GM19043 (cell line): ENCODE data around the gene LRRTM2.
"Not testable (repeated sequence)": the region's sequence is repeated elsewhere in the genome, so short reads cannot be mapped to it uniquely, and the experiment has no call there.

Experiments
- ATAC-seq: cut with Tn5 transposase; IDR thresholded peaks from one replicate; pipeline ENCODE4 v1.9.1; 2021; ENCODE audit warnings: low read depth; ENCODE audit not compliant: unreplicated experiment

LRRTM2 gene

GRCh38 chr5:138874771-138875551 is at the start of gene LRRTM2:
Gene LRRTM2, minus strand, starts transcription at chr5:138875335. Its CDS starts 424 bp downstream, at chr5:138874911.
- ATAC-seq: no peak

GRCh38 chr5:138922494-138922893 is 47.4 kb upstream of the LRRTM2 start:
- no peak for ATAC-seq

GRCh38 chr5:138921362-138921761 is 46.2 kb upstream of the LRRTM2 start:
- ATAC-seq: not testable (repeated sequence)

GRCh38 chr5:138920181-138920580 is 45.0 kb upstream of the LRRTM2 start:
- no peak for ATAC-seq

GRCh38 chr5:138918686-138919085 is 43.6 kb upstream of the LRRTM2 start:
- no peak for ATAC-seq

- no peak for ATAC-seq
Observed at GRCh38 chr5:138914338-138914737, 39.2 kb upstream of the LRRTM2 start.

- ATAC-seq: no peak
Observed at GRCh38 chr5:138913773-138914172, 38.6 kb upstream of the LRRTM2 start.

GRCh38 chr5:138912093-138912492 is 37.0 kb upstream of the LRRTM2 start:
- no peak for ATAC-seq

- ATAC-seq: no peak
Observed at GRCh38 chr5:138911441-138911840, 36.3 kb upstream of the LRRTM2 start.

GRCh38 chr5:138910546-138911185 is 35.5 kb upstream of the LRRTM2 start:
- no peak for ATAC-seq

- ATAC-seq: no peak
Observed at GRCh38 chr5:138909734-138910133, 34.6 kb upstream of the LRRTM2 start.

GRCh38 chr5:138905541-138905940 is 30.4 kb upstream of the LRRTM2 start:
- ATAC-seq: no peak

- ATAC-seq: no peak
Observed at GRCh38 chr5:138903130-138903775, 28.1 kb upstream of the LRRTM2 start.

- ATAC-seq: no peak
Observed at GRCh38 chr5:138901716-138902115, 26.6 kb upstream of the LRRTM2 start.

- ATAC-seq: no peak
Observed at GRCh38 chr5:138900281-138900965, 25.3 kb upstream of the LRRTM2 start.

- ATAC-seq: no peak
Observed at GRCh38 chr5:138898742-138899141, 23.6 kb upstream of the LRRTM2 start.

- no peak for ATAC-seq
Observed at GRCh38 chr5:138898299-138898698, 23.2 kb upstream of the LRRTM2 start.

- ATAC-seq: no peak
Observed at GRCh38 chr5:138895918-138896317, 20.8 kb upstream of the LRRTM2 start.

- ATAC-seq: no peak
Observed at GRCh38 chr5:138890644-138891043, 15.5 kb upstream of the LRRTM2 start.

- ATAC-seq: no peak
Observed at GRCh38 chr5:138889994-138890393, 14.9 kb upstream of the LRRTM2 start.

- no peak for ATAC-seq
Observed at GRCh38 chr5:138884554-138884953, 9.4 kb upstream of the LRRTM2 start.
